Loucy (cell line): Measurements from ENCODE around the gene TRRAP.

ENCODE experiments used
- H2AFZ ChIP-seq: fragments of 200-600 bp; sonication (generic); 2 replicates; pipeline ENCODE4 v1.6.0; 2016; ENCODE audit warnings: antibody characterized with exemption, mild to moderate bottlenecking, low read length, moderate library complexity
- H3F3A ChIP-seq: fragments of 200-600 bp; 2 replicates; pipeline ENCODE4 v1.6.0; 2016; ENCODE audit warnings: antibody characterized with exemption, low read depth, mild to moderate bottlenecking
- H3K27me3 ChIP-seq: fragments of 200-600 bp; sonication (generic); 2 replicates; pipeline ENCODE4 v1.6.1; 2014; ENCODE audit warnings: low read length, mild to moderate bottlenecking; ENCODE audit not compliant: insufficient read depth, poor library complexity, severe bottlenecking
- H3K36me3 ChIP-seq: fragments of 200-600 bp; sonication (generic); 2 replicates; pipeline ENCODE4 v1.6.1; 2016; ENCODE audit warnings: low read length; ENCODE audit not compliant: insufficient read depth
- H3K4me1 ChIP-seq: fragments of 200-600 bp; sonication (generic); 2 replicates; pipeline ENCODE4 v1.5.1; 2014; ENCODE audit warnings: low read length, mild to moderate bottlenecking; ENCODE audit not compliant: insufficient read depth, poor library complexity, severe bottlenecking
- H3K4me2 ChIP-seq: fragments of 200-600 bp; sonication (generic); 2 replicates; pipeline ENCODE4 v1.6.0; 2014; ENCODE audit warnings: antibody characterized with exemption, low read length, low read depth, mild to moderate bottlenecking; ENCODE audit not compliant: poor library complexity, severe bottlenecking
- H3K4me3 ChIP-seq: fragments of 200-600 bp; sonication (generic); 2 replicates; pipeline ENCODE4 v1.5.1; 2014; ENCODE audit warnings: low read length, mild to moderate bottlenecking, mixed read lengths; ENCODE audit not compliant: poor library complexity, severe bottlenecking
- H3K79me2 ChIP-seq: fragments of 200-600 bp; sonication (generic); 2 replicates; pipeline ENCODE4 v1.6.1; 2014; ENCODE audit warnings: low read length; ENCODE audit not compliant: insufficient read depth
- H3K9ac ChIP-seq: fragments of 200-600 bp; sonication (generic); 2 replicates; pipeline ENCODE4 v1.6.0; 2014; ENCODE audit warnings: mild to moderate bottlenecking, low read depth, low read length, moderate library complexity; ENCODE audit not compliant: poor library complexity, severe bottlenecking
- H3K9me2 ChIP-seq: fragments of 200-600 bp; sonication (generic); replicated peaks from 2 replicates; pipeline ENCODE4 v1.6.1; 2016; ENCODE audit warnings: low read depth, low read length, mixed read lengths
- H3K9me3 ChIP-seq: fragments of 200-600 bp; sonication (generic); 2 replicates; pipeline ENCODE4 v1.6.1; 2014; ENCODE audit warnings: mild to moderate bottlenecking, antibody characterized with exemption, low read length, low read depth; ENCODE audit not compliant: insufficient read depth
- H4K20me1 ChIP-seq: fragments of 200-600 bp; sonication (generic); 2 replicates; pipeline ENCODE4 v1.6.0; 2014; ENCODE audit warnings: antibody characterized with exemption, low read length, mild to moderate bottlenecking; ENCODE audit not compliant: insufficient read depth, poor library complexity, severe bottlenecking
- EZH2phosphoT487 ChIP-seq: fragments of 200-600 bp; IDR thresholded peaks from 2 replicates; pipeline ENCODE4 v1.6.1; 2018; ENCODE audit warnings: antibody characterized with exemption, mild to moderate bottlenecking, moderate library complexity, borderline replicate concordance
- TF ChIP-seq, protein P1 (sequence below): fragments of 200-600 bp; sonication (generic); conservative IDR thresholded peaks from 2 replicates; pipeline ENCODE4 v1.5.1; 2014; ENCODE audit warnings: mild to moderate bottlenecking, antibody characterized with exemption, low read length

The TRRAP gene

DNA sequence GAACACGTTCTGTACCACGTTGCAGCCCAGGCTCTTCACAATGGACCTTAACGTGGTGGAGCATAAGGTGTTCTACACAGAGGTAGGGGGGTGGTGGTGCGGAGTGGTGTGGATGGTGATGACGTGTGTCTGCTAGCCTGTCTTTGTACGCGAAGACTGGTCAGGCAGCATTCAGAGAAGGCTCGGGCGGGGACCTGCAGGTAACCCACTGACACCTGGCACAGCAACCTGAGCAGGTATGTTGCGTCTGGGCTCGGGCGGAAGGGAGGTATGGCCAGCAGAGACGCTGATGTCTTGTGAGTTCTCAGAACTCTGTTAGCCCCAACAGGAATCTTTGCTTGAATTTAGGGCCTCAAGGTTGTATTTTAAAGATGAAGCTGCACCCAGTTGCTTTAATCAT is 55.0 kb downstream of the TRRAP start:
- H2AFZ ChIP-seq, result no peak overlapping the region
- H3K36me3 ChIP-seq, result peaks cover 88% of the 10 kb centered on the region; the same call in 1 of the 2 replicates
- no peaks in the 10 kb centered on the region for H3F3A ChIP-seq
- no peaks in the 10 kb centered on the region for H3K9me3 ChIP-seq
- H3K4me2 ChIP-seq, result no peak overlapping the region
- no peaks in the 10 kb centered on the region for H3K79me2 ChIP-seq
- no peaks in the 10 kb centered on the region for H3K9me2 ChIP-seq
- H3K9ac ChIP-seq, result no peak overlapping the region
- no peak overlapping the region for H3K4me3 ChIP-seq
- H3K27me3 ChIP-seq, result no peaks in the 10 kb centered on the region
- H4K20me1 ChIP-seq, result no peaks in the 10 kb centered on the region
- TF ChIP-seq, protein P1, sequence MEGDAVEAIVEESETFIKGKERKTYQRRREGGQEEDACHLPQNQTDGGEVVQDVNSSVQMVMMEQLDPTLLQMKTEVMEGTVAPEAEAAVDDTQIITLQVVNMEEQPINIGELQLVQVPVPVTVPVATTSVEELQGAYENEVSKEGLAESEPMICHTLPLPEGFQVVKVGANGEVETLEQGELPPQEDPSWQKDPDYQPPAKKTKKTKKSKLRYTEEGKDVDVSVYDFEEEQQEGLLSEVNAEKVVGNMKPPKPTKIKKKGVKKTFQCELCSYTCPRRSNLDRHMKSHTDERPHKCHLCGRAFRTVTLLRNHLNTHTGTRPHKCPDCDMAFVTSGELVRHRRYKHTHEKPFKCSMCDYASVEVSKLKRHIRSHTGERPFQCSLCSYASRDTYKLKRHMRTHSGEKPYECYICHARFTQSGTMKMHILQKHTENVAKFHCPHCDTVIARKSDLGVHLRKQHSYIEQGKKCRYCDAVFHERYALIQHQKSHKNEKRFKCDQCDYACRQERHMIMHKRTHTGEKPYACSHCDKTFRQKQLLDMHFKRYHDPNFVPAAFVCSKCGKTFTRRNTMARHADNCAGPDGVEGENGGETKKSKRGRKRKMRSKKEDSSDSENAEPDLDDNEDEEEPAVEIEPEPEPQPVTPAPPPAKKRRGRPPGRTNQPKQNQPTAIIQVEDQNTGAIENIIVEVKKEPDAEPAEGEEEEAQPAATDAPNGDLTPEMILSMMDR, result no peak
- TF ChIP-seq EZH2phosphoT487, result no peak
- H3K4me1 ChIP-seq, result no peaks in the 10 kb centered on the region

- H3K9me3 ChIP-seq, result no peaks in the 10 kb centered on the region
- no peaks in the 10 kb centered on the region for H3F3A ChIP-seq
- H3K4me3 ChIP-seq, result no peak overlapping the region
- H3K27me3 ChIP-seq, result no peaks in the 10 kb centered on the region
- H4K20me1 ChIP-seq, result no peaks in the 10 kb centered on the region
- no peak overlapping the region for H2AFZ ChIP-seq
- TF ChIP-seq, protein P1, result no peak
- no peak for TF ChIP-seq EZH2phosphoT487
- no peaks in the 10 kb centered on the region for H3K79me2 ChIP-seq
- no peak overlapping the region for H3K9ac ChIP-seq
- H3K4me1 ChIP-seq, result no peaks in the 10 kb centered on the region
- no peaks in the 10 kb centered on the region for H3K9me2 ChIP-seq
- no peak overlapping the region for H3K4me2 ChIP-seq
- peaks cover 92% of the 10 kb centered on the region; the same call in 1 of the 2 replicates for H3K36me3 ChIP-seq
Measured at GRCh38 chr7:98934267-98934666, 55.9 kb downstream of the TRRAP start.

DNA sequence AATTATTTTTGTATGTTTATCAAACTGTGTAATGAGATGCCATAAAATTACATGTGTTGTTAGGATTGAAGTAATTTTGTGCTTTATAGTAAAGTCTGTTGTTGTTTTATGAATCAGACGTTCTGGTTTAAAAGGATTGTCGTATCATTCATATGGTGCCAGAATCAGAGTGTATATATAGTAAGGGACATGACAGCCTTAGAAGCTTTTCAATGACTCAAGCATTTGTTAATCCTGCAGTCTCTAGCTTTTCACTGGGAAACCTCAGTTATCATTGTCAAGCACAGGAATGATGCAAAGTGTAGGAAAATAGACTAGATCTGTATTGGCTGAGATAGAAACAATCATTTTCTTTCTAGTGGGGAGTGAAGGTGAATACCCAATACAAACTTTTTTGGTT is 57.5 kb downstream of the TRRAP start:
- H3K9ac ChIP-seq, result no peak overlapping the region
- H3K79me2 ChIP-seq, result no peaks in the 10 kb centered on the region
- no peak overlapping the region for H2AFZ ChIP-seq
- no peaks in the 10 kb centered on the region for H4K20me1 ChIP-seq
- no peak overlapping the region for H3K4me3 ChIP-seq
- no peaks in the 10 kb centered on the region for H3F3A ChIP-seq
- H3K4me1 ChIP-seq, result no peaks in the 10 kb centered on the region
- no peak for TF ChIP-seq EZH2phosphoT487
- TF ChIP-seq, protein P1, result no peak
- no peak overlapping the region for H3K4me2 ChIP-seq
- H3K27me3 ChIP-seq, result no peaks in the 10 kb centered on the region
- no peaks in the 10 kb centered on the region for H3K9me2 ChIP-seq
- peaks cover 93% of the 10 kb centered on the region; the same call in 1 of the 2 replicates for H3K36me3 ChIP-seq
- H3K9me3 ChIP-seq, result no peaks in the 10 kb centered on the region
